Measurements from ENCODE around the gene OST4. TPM values are rescaled to one million over a fixed set of nuclear protein-coding genes. Genes with fewer than 3 reads are reported as not detected.

OST4 gene
- total RNA-seq, 1 donor from 2014 or later: 395 TPM

DNA sequence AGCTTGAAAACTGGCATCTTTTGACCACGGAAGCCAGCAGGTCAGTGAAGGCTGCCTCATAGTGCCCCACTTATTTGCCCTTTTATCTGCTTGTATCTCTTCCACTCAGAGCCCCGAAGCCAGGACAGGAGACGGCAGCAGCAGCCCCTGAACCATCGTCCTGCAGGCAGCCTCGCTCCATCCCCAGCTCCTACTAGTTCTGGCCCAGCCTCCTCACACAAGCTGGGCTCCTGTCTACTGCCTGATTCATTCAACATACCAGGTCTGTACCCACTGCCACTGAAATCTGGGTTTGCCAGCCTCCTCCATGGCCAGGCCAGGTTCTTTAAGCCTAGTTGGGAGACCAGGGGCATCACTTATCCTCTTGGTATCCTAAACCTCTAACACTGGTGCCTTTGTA, 4.1 kb downstream of the OST4 start:
- H3K4me2 ChIP-seq (ENCODE audit: low read length): no peak overlapping the region
- no peak overlapping the region for H2AFZ ChIP-seq (ENCODE audit: low read depth, low read length)
- peaks cover 35% of the 10 kb centered on the region for H3K36me3 ChIP-seq (ENCODE audit: insufficient read depth, low read length)
- FAIRE-seq (no peak), DNase-seq (ENCODE audit: low read depth) (no peak)
- H4K20me1 ChIP-seq (ENCODE audit: insufficient read depth, low read length): peaks cover 68% of the 10 kb centered on the region
- H3K9me3 Mint-ChIP-seq (ENCODE audit: unreplicated experiment): no peaks in the 10 kb centered on the region
- no peak overlapping the region for H3K4me3 ChIP-seq (ENCODE audit: insufficient read depth, low read depth, low read length)
- H3K27ac ChIP-seq (ENCODE audit: low read depth, low read length): no peak overlapping the region
- no peaks in the 10 kb centered on the region for H3K27me3 ChIP-seq (ENCODE audit: insufficient read depth, low read length)
- H3K79me2 ChIP-seq (ENCODE audit: insufficient read depth, low read length): peaks cover 52% of the 10 kb centered on the region
- peaks cover 24% of the 10 kb centered on the region for H3K4me1 Mint-ChIP-seq (ENCODE audit: low read depth, unreplicated experiment)
- H3K9ac ChIP-seq (ENCODE audit: low read length): no peak overlapping the region
- H3K4me1 ChIP-seq (ENCODE audit: insufficient read depth, low read length): peaks cover 28% of the 10 kb centered on the region
- peaks cover 23% of the 10 kb centered on the region for H3K36me3 Mint-ChIP-seq (ENCODE audit: low read depth, unreplicated experiment)
- H3K4me3 Mint-ChIP-seq (ENCODE audit: unreplicated experiment): no peak overlapping the region
- no peak for TF ChIP-seq EZH2 (IDR thresholded peaks at IDR 0.05; ENCODE audit: insufficient read depth, low read length)
- TF ChIP-seq, protein P1, sequence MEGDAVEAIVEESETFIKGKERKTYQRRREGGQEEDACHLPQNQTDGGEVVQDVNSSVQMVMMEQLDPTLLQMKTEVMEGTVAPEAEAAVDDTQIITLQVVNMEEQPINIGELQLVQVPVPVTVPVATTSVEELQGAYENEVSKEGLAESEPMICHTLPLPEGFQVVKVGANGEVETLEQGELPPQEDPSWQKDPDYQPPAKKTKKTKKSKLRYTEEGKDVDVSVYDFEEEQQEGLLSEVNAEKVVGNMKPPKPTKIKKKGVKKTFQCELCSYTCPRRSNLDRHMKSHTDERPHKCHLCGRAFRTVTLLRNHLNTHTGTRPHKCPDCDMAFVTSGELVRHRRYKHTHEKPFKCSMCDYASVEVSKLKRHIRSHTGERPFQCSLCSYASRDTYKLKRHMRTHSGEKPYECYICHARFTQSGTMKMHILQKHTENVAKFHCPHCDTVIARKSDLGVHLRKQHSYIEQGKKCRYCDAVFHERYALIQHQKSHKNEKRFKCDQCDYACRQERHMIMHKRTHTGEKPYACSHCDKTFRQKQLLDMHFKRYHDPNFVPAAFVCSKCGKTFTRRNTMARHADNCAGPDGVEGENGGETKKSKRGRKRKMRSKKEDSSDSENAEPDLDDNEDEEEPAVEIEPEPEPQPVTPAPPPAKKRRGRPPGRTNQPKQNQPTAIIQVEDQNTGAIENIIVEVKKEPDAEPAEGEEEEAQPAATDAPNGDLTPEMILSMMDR (IDR thresholded peaks at IDR 0.05; ENCODE audit: insufficient read depth, low read depth, low read length): no peak
- H3K27me3 Mint-ChIP-seq (ENCODE audit: low read depth, unreplicated experiment): no peaks in the 10 kb centered on the region
- H3K27ac Mint-ChIP-seq (ENCODE audit: unreplicated experiment): no peak overlapping the region
- no peaks in the 10 kb centered on the region for H3K9me3 ChIP-seq (ENCODE audit: insufficient read depth, low read depth, low read length)

DNA sequence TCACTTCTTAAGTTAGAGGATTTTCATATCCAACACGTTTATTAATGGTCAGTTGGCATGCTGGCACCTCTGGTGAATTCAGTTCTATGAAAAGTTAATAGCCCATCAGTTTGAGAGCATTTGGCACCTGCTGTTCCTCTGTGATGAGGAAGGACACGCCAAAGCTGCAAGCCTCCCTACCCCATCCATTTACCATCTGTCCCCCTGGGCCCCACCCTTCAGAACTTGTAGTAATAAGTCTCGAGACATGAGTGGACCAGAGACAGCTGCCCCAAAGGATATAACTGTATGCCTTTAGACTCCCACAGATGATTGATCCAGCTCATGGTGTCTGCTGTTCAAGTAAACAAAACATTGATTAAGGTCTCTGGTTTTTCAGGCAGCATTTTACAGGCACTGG, 6.3 kb downstream of the OST4 start:
- no peaks in the 10 kb centered on the region for H3K27me3 ChIP-seq (ENCODE audit: insufficient read depth, low read length)
- Mint-ChIP-seq H3K36me3 (ENCODE audit: low read depth, unreplicated experiment) (peaks cover 27% of the 10 kb centered on the region), H3K27ac (ENCODE audit: unreplicated experiment) (no peak overlapping the region), H3K27me3 (ENCODE audit: low read depth, unreplicated experiment) (no peaks in the 10 kb centered on the region), H3K4me3 (ENCODE audit: unreplicated experiment) (no peak overlapping the region), H3K4me1 (ENCODE audit: low read depth, unreplicated experiment) (peaks cover 24% of the 10 kb centered on the region), H3K9me3 (ENCODE audit: unreplicated experiment) (no peaks in the 10 kb centered on the region)
- no peaks in the 10 kb centered on the region for H3K9me3 ChIP-seq (ENCODE audit: insufficient read depth, low read depth, low read length)
- H3K4me1 ChIP-seq (ENCODE audit: insufficient read depth, low read length): peaks cover 16% of the 10 kb centered on the region
- no peak overlapping the region for H3K4me2 ChIP-seq (ENCODE audit: low read length)
- no peak overlapping the region for H3K4me3 ChIP-seq (ENCODE audit: insufficient read depth, low read depth, low read length)
- DNase-seq (ENCODE audit: low read depth) (no peak), FAIRE-seq (no peak)
- H3K79me2 ChIP-seq (ENCODE audit: insufficient read depth, low read length): peaks cover 38% of the 10 kb centered on the region
- no peak overlapping the region for H3K9ac ChIP-seq (ENCODE audit: low read length)
- no peak overlapping the region for H3K27ac ChIP-seq (ENCODE audit: low read depth, low read length)
- peaks cover 63% of the 10 kb centered on the region for H4K20me1 ChIP-seq (ENCODE audit: insufficient read depth, low read length)
- peaks cover 35% of the 10 kb centered on the region for H3K36me3 ChIP-seq (ENCODE audit: insufficient read depth, low read length)
- TF ChIP-seq EZH2 (IDR thresholded peaks at IDR 0.05; ENCODE audit: insufficient read depth, low read length): no peak
- TF ChIP-seq, protein P1 (IDR thresholded peaks at IDR 0.05; ENCODE audit: insufficient read depth, low read depth, low read length): no peak
- H2AFZ ChIP-seq (ENCODE audit: low read depth, low read length): no peak overlapping the region

DNA sequence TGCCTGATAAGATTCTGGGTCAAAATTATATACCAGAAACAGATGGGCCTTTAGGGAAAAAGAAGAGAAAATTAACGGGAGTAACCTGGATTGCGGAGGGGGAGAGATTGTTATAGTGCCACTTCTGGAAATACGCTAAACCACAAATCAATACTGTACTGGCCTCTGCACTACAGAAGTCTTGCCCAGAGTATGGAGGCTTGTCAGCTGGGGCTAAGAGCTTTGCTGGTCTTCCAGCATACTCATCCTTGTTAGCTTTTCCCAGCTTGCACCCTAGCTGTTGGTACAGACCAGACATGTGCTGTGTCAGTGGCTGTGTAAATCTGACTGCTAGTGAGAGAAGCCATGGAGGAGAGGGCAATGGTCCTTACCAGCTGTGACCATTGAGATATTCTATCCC, 11.1 kb downstream of the OST4 start:
- H3K36me3 ChIP-seq (ENCODE audit: insufficient read depth, low read length): peaks cover 13% of the 10 kb centered on the region

More for the DNA sequence above, 11.1 kb downstream of the OST4 start:
- no peak overlapping the region for H3K27ac ChIP-seq (ENCODE audit: low read depth, low read length)
- no peak overlapping the region for H2AFZ ChIP-seq (ENCODE audit: low read depth, low read length)
- H3K9ac ChIP-seq (ENCODE audit: low read length): no peak overlapping the region
- FAIRE-seq (no peak), DNase-seq (ENCODE audit: low read depth) (no peak)
- no peak overlapping the region for H3K4me3 ChIP-seq (ENCODE audit: insufficient read depth, low read depth, low read length)
- no peaks in the 10 kb centered on the region for H3K4me1 ChIP-seq (ENCODE audit: insufficient read depth, low read length)
- Mint-ChIP-seq H3K27ac (ENCODE audit: unreplicated experiment) (no peak overlapping the region), H3K4me3 (ENCODE audit: unreplicated experiment) (no peak overlapping the region), H3K27me3 (ENCODE audit: low read depth, unreplicated experiment) (no peaks in the 10 kb centered on the region), H3K36me3 (ENCODE audit: low read depth, unreplicated experiment) (peaks cover 17% of the 10 kb centered on the region), H3K9me3 (ENCODE audit: unreplicated experiment) (no peaks in the 10 kb centered on the region), H3K4me1 (ENCODE audit: low read depth, unreplicated experiment) (no peaks in the 10 kb centered on the region)
- no peak for TF ChIP-seq EZH2 (IDR thresholded peaks at IDR 0.05; ENCODE audit: insufficient read depth, low read length)
- TF ChIP-seq, protein P1 (IDR thresholded peaks at IDR 0.05; ENCODE audit: insufficient read depth, low read depth, low read length): no peak
- H3K27me3 ChIP-seq (ENCODE audit: insufficient read depth, low read length): no peaks in the 10 kb centered on the region
- peaks cover 3% of the 10 kb centered on the region for H3K79me2 ChIP-seq (ENCODE audit: insufficient read depth, low read length)
- peaks cover 32% of the 10 kb centered on the region for H4K20me1 ChIP-seq (ENCODE audit: insufficient read depth, low read length)
- no peaks in the 10 kb centered on the region for H3K9me3 ChIP-seq (ENCODE audit: insufficient read depth, low read depth, low read length)
- no peak overlapping the region for H3K4me2 ChIP-seq (ENCODE audit: low read length)

Data from astrocyte (in vitro differentiated cells and primary cell).